Keratinocyte (primary cell): ENCODE results near the gene TGM4. TPM values are rescaled to one million over a fixed set of nuclear protein-coding genes. Genes with fewer than 3 reads are reported as not detected.

Experiments
- DNase-seq: peaks from one replicate; pipeline ENCODE4 v3.0.0-alpha.2; 2011; ENCODE audit warnings: low read depth, missing footprints, low spot score
- FAIRE-seq: peaks from 2 replicates; lab custom pipeline; 2011; peaks lifted over from hg19 to GRCh38; lab: Jason Lieb, UNC
- H2AFZ ChIP-seq: 2 replicates; pipeline ENCODE4 v1.6.0; 2012; ENCODE audit warnings: low read length, control low read depth, inconsistent platforms; ENCODE audit not compliant: control insufficient read depth
- H3K27ac ChIP-seq: 2 replicates; pipeline ENCODE4 v1.5.1; 2011; ENCODE audit warnings: low read length; ENCODE audit not compliant: control insufficient read depth, insufficient read depth
- H3K27me3 ChIP-seq: 3 replicates; pipeline ENCODE4 v1.6.0; 2011; ENCODE audit warnings: low read length; ENCODE audit not compliant: control insufficient read depth, insufficient read depth; ENCODE audit errors: extremely low read depth
- H3K36me3 ChIP-seq, 2 experiments: 2 replicates in 1 of 2; 3 replicates in 1 of 2; pipeline ENCODE4 v1.5.1; 2011; ENCODE audit warnings: low read length in 2 of 2, mild to moderate bottlenecking in 1 of 2; ENCODE audit not compliant: control insufficient read depth in 2 of 2, insufficient read depth in 2 of 2; ENCODE audit errors: extremely low read depth in 1 of 2
- H3K4me1 ChIP-seq: 3 replicates; pipeline ENCODE4 v1.5.1; 2011; ENCODE audit warnings: low read length; ENCODE audit not compliant: control insufficient read depth, insufficient read depth; ENCODE audit errors: extremely low read depth
- H3K4me2 ChIP-seq: 3 replicates; pipeline ENCODE4 v1.6.0; 2011; ENCODE audit warnings: low read depth, low read length; ENCODE audit not compliant: control insufficient read depth, insufficient read depth; ENCODE audit errors: extremely low read depth
- H3K4me3 ChIP-seq, 3 experiments: fragments of 200-600 bp in 1 of 3; sonication (generic) in 1 of 3; 2 replicates in 2 of 3; 3 replicates in 1 of 3; pipeline ENCODE4 v1.5.1; 2011 to 2016; ENCODE audit warnings: low read length in 3 of 3, mild to moderate bottlenecking in 3 of 3, control low read depth in 2 of 3, inconsistent platforms in 1 of 3, low read depth in 1 of 3, mixed read lengths in 1 of 3, mixed run types in 1 of 3, moderate library complexity in 1 of 3; ENCODE audit not compliant: control insufficient read depth in 2 of 3, insufficient read depth in 2 of 3; ENCODE audit errors: extremely low read depth in 1 of 3
- H3K79me2 ChIP-seq: 2 replicates; pipeline ENCODE4 v1.6.0; 2012; ENCODE audit warnings: low read length; ENCODE audit not compliant: control insufficient read depth, insufficient read depth
- H3K9ac ChIP-seq: 3 replicates; pipeline ENCODE4 v1.6.0; 2011; ENCODE audit warnings: low read length; ENCODE audit not compliant: control insufficient read depth, insufficient read depth; ENCODE audit errors: extremely low read depth
- H3K9me1 ChIP-seq: 3 replicates; pipeline ENCODE4 v1.6.0; 2011; ENCODE audit warnings: low read length; ENCODE audit not compliant: control insufficient read depth, insufficient read depth; ENCODE audit errors: extremely low read depth
- H3K9me3 ChIP-seq: 2 replicates; pipeline ENCODE4 v1.5.1; 2012; ENCODE audit warnings: low read depth, low read length; ENCODE audit not compliant: control insufficient read depth
- H4K20me1 ChIP-seq: 3 replicates; pipeline ENCODE4 v1.6.0; 2011; ENCODE audit warnings: low read length; ENCODE audit not compliant: control insufficient read depth, insufficient read depth; ENCODE audit errors: extremely low read depth
- EZH2 ChIP-seq: IDR thresholded peaks from one replicate; pipeline ENCODE4 v1.6.1; 2012; ENCODE audit warnings: inconsistent platforms, mild to moderate bottlenecking, low read length, moderate library complexity
- dilution Hi-C: fragments of 300-500 bp; cut with MboI; formaldehyde crosslinking; loops from one replicate; pipeline ENCODE4 v1.7.0; 2020; ENCODE audit warnings: low sequenced_read_pairs; ENCODE audit not compliant: extremely low pct_ligation_motif_present
- polyA plus RNA-seq, 5 experiments: library from polyadenylated mRNA; depleted of rRNA in 3 of 5; stranded (reverse) in 3 of 5; stranded (forward) in 1 of 5; unstranded in 1 of 5; fragments of >200 nt; gene quantifications; 1 replicate in 1 of 5; 2 replicates in 3 of 5; 3 replicates in 1 of 5; pipeline versions ENCODE4 v1.2.1 to v1.2.3, GENCODE V29; 2011 to 2012; ENCODE audit warnings: missing spikeins in 2 of 5, low read depth in 1 of 5, low replicate concordance in 1 of 5
- TF ChIP-seq, protein P1 (sequence below), 3 experiments: IDR thresholded peaks in 1 of 3; conservative IDR thresholded peaks in 1 of 3; optimal IDR thresholded peaks in 1 of 3; 2 replicates in 2 of 3; 3 replicates in 1 of 3; pipeline versions ENCODE3 to v1.5.1; 2011; ENCODE audit warnings: low read length in 3 of 3, mild to moderate bottlenecking in 3 of 3, moderate library complexity in 2 of 3, control low read depth in 1 of 3, inconsistent platforms in 1 of 3; ENCODE audit not compliant: insufficient read depth in 2 of 3; ENCODE audit errors: extremely low read depth in 1 of 3

TGM4 gene
- polyA plus RNA-seq, 1 donor (not counting 4 experiments of a cell fraction or from before 2014, with no cell fraction given): 1.3 TPM

DNA sequence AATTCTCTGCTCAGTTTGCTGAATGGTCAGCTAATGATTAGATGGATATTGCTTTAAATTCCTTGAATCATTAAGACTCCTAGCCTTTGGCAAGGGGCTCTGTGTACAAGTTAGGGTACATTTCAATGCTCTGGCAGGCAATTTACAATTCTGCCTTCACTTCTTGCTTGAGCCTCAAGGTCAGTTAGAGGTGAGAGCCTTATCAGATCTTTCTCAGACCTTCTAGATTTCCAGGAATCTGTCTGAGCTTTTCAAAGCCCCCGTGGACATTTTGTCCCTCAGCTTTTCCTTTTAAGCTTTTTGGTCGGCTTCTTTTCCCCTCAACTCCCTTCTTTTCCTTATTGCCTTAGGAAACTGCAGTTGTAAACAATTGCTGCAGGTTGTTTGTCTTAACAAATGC is 34.7 kb downstream of the TGM4 start:
- Histone ChIP-seq H3K36me3 (no peaks in the 10 kb centered on the region), H3K79me2 (no peaks in the 10 kb centered on the region), H3K4me3 (no peak overlapping the region), H3K4me2 (no peak overlapping the region), H2AFZ (no peak overlapping the region), H3K9ac (no peak overlapping the region), H3K27me3 (no peaks in the 10 kb centered on the region), H3K4me1 (peaks cover 14% of the 10 kb centered on the region), H3K9me1 (no peaks in the 10 kb centered on the region), H3K27ac (no peak overlapping the region), H3K9me3 (peaks cover 4% of the 10 kb centered on the region), H4K20me1 (no peaks in the 10 kb centered on the region)
- dilution Hi-C loops: no loop called here
- DNase-seq: no peak
- no peak for FAIRE-seq
- TF ChIP-seq, protein P1, sequence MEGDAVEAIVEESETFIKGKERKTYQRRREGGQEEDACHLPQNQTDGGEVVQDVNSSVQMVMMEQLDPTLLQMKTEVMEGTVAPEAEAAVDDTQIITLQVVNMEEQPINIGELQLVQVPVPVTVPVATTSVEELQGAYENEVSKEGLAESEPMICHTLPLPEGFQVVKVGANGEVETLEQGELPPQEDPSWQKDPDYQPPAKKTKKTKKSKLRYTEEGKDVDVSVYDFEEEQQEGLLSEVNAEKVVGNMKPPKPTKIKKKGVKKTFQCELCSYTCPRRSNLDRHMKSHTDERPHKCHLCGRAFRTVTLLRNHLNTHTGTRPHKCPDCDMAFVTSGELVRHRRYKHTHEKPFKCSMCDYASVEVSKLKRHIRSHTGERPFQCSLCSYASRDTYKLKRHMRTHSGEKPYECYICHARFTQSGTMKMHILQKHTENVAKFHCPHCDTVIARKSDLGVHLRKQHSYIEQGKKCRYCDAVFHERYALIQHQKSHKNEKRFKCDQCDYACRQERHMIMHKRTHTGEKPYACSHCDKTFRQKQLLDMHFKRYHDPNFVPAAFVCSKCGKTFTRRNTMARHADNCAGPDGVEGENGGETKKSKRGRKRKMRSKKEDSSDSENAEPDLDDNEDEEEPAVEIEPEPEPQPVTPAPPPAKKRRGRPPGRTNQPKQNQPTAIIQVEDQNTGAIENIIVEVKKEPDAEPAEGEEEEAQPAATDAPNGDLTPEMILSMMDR (optimal IDR thresholded peaks at IDR 0.05 in 1 of 3, IDR thresholded peaks at IDR 0.05 in 1 of 3, conservative IDR thresholded peaks at IDR 0.05 in 1 of 3; ENCODE audit: extremely low read depth in 1 of 3, insufficient read depth in 2 of 3, low read length in 3 of 3): no peak
- TF ChIP-seq EZH2: no peak

DNA sequence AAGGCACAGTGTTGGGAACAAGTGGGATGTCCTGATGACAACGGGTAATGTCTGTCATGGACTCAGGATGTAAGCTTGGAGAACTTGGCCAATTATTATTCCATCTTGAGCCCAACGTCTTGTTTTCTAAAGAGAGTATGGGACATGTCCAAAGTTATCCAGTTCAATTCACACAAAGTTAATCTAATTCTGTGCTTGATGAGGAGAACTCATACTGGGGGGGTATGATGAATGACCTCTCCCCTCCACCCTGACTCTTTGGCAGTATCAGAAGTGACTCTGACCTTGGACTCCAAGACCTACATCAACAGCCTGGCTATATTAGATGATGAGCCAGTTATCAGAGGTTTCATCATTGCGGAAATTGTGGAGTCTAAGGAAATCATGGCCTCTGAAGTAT is 36.3 kb downstream of the TGM4 start:
- Histone ChIP-seq H2AFZ (no peak overlapping the region), H3K9me3 (peaks cover 4% of the 10 kb centered on the region), H3K79me2 (no peaks in the 10 kb centered on the region), H3K9me1 (no peaks in the 10 kb centered on the region), H3K27me3 (no peaks in the 10 kb centered on the region), H4K20me1 (no peaks in the 10 kb centered on the region), H3K4me1 (peaks cover 14% of the 10 kb centered on the region), H3K9ac (no peak overlapping the region), H3K4me3 (no peak overlapping the region), H3K36me3 (peaks cover 0 to 4% of the 10 kb centered on the region in 2 experiments), H3K4me2 (no peak overlapping the region), H3K27ac (no peak overlapping the region)
- no peak for TF ChIP-seq EZH2
- TF ChIP-seq, protein P1 (optimal IDR thresholded peaks at IDR 0.05 in 1 of 3, IDR thresholded peaks at IDR 0.05 in 1 of 3, conservative IDR thresholded peaks at IDR 0.05 in 1 of 3; ENCODE audit: extremely low read depth in 1 of 3, insufficient read depth in 2 of 3, low read length in 3 of 3): no peak
- FAIRE-seq (no peak), DNase-seq (no peak)
- dilution Hi-C loops: no loop called here
